HG03342 (cell line): ENCODE results near the gene SRL.
"Not testable (repeated sequence)": the region's sequence is repeated elsewhere in the genome, so short reads cannot be mapped to it uniquely, and the experiment has no call there.

ENCODE experiments used
- ATAC-seq: cut with Tn5 transposase; IDR thresholded peaks from one replicate; pipeline ENCODE4 v1.9.1; 2021; ENCODE audit warnings: mild to moderate bottlenecking, moderate library complexity; ENCODE audit not compliant: unreplicated experiment

SRL gene

GRCh38 chr16:4175849-4176248, 66.0 kb downstream of the SRL start:
- no peak for ATAC-seq

GRCh38 chr16:4172070-4172469, 69.8 kb downstream of the SRL start:
- ATAC-seq, result no peak

DNA sequence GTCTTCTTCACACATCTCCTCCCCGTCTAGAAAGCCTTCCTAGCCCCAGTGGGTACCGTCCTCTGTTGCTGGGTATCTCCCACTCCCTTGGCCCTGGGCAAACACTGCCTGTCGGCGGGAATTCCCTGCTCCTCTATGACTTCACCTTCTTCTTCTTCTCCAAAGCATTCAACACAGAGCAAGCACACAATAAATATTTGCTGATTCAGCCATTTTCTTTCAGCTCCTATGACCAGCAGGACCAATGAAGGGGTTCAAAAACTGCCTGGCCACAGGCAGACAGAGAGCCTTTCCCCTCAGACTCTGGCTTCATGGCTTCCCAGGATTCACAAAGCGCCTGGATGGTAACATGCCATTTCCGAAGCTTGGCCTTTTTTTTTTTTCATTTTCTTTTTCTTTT, 72.5 kb downstream of the SRL start:
- ATAC-seq, result no peak

DNA sequence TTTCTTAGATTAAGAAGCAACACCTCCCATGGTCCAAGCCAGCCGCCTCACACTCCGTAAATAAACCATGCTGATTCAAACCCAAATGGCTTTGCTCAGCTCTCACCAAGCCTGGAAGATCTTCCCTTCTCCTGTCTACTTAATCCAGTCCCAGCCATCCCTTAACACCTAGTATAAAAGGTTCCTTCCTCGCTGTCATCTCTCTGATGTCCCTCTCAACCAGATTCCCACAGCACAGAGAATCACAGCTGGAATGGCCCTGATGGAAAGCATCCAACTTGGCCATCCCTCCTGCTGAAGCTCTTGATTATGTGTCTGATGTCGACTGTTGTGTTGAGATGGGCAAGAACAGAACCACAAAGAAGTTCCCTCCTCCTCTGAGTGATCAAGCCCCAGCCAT, 75.1 kb downstream of the SRL start:
- no peak for ATAC-seq

DNA sequence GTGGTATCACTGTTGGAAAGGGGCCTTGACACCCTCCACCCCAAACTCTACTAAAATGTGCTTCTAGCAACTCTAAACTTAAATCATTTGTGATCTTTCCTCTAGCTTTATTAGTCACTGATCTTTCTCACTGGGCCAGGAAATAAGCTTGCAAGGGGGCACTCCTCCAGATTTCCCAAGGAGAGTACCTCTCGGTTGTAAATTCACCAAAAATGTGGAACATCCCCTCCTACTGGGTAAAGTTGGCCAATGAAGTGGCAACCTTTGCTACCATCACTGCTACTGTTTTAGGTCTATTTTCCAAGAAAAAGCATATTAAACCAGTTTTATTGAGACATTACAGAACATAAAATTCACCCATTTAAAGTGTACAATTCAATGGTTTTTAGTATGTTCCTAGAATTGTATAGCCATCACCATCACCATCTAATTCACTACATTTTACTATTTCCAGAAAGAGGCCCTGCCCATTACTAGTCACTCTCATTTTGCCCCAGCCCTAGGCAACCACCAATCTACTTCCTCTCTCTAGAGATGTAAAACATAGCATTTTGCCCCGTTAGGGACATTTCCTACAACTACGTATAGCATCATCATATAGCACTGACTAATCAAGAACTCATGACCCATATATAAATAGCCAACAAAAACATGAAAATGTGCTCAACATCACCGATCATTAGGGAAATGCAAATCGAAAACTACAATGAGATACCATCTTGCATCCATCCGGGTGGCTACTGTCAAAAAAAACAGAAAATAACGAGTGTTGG, 81.0 kb downstream of the SRL start:
- ATAC-seq, result no peak

DNA sequence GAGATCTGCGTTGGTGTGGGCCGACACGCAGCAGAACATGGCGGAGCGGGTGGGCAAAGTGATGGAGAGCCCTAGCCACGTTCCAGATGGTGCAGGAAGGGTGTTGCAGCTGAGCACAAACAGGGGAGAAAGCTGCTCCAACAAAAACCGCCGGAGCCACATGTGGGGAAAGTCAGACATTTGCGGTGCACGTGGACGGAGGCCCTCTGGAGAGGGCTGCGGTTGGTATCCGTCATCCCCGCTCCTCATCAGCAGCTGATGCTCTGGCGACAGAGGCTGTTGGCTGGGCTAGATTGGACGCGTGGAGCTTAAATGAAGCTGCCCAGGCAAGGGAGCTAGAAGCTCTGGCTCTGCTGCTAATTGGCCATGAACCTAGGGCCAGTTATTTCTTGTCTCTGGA, 82.2 kb downstream of the SRL start:
- no peak for ATAC-seq

- ATAC-seq, result no peak
These were observed 83.5 kb downstream of the SRL start for GRCh38 chr16:4158143-4159093.

DNA sequence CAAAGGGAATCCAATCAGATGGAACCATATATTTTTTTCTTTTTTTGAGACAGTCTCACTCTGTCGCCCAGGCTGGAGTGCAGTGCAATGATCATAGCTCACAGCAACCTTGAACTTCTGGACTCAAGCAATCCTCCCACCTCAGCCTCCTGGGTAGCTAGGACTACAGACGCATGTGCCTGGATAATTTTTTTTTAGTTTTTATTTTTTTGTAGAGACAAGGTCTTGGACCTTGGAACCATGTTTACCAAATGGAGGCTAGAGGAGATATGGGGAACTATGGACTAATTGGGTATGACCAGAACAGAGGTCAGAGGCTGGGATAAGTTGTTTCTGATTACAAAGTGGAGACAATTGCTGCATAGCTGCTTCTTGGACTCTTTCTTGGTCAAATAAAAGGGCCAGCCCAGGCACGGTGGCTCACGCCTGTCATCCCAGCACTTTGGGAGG, 84.5 kb downstream of the SRL start:
- no peak for ATAC-seq

DNA sequence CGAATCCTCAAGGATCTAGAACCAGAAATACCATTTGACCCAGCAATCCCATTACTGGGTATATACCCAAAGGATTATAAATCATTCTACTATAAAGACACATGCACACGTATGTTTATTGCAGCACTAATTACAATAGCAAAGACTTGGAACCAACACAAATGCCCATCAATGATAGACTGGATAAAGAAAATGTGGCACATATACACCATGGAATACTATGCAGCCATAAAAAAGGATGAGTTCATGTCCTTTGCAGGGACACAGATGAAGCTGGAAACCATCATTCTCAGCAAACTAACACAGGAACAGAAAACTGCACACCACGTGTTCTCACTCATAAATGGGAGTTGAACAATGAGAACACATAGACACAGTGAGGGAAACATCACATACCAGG, 85.4 kb downstream of the SRL start:
- not testable (repeated sequence) for ATAC-seq

- not testable (repeated sequence) for ATAC-seq
These were observed 88.5 kb downstream of the SRL start for GRCh38 chr16:4153364-4153763.

GRCh38 chr16:4152267-4152666, 89.6 kb downstream of the SRL start:
- no peak for ATAC-seq

DNA sequence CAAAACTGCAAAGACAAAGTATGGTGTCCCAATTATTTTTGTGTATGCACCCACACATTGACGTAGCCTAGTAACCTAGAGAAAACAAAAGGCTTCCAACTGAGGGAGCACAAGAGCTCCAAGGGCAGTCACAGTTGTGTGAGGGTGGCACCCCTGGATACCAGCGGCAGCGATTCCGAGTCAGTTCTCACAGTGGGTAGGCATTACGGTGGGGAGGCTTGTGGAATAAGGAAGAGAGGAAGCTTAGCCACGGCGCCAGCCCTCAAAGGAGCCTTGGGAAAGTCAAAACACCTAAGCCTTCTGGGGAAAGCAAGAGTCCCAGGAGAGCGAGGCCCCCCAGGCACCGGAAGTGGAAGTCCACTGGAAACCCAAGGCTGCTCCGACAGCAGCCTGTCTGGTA, 94.6 kb downstream of the SRL start:
- ATAC-seq, result no peak

DNA sequence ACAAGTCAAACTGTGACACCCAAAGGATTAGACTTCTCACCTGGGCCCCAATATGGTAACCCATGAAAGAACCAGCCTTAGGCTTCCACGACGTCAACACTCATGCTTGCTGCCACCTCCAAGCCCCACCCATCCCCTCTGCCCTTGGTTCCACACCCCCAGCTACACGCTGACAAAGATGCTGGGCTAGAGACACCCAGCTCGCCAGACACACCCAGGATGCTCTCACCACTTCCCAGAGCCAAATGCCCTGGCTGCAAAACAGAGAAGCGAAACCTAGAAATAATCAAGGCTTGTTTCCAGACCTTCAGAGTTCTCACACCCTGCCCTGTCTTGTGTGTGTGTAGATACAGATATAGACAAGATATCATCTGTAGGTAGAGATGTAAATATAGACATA, 99.6 kb downstream of the SRL start:
- no peak for ATAC-seq

DNA sequence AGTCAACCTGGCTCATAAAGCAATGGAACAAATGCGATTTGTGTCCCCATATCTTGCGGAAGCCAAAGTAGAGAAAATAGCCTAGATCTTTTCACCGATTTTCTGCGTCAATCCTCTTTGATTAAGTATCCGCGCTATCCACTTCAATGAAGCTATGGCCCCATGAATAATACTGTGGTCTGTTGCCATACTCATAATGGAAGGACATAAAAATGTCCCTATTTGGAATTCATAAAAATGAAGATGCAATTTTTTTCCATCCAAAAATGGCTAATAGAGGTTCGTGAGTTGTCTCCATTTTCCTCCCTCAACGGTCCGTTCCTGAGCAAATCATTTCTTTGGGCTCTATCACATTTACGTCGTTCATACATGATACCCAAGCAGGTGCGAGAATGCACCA, 100.3 kb downstream of the SRL start:
- no peak for ATAC-seq

GRCh38 chr16:4140652-4141051, 101.2 kb downstream of the SRL start:
- ATAC-seq, result no peak

GRCh38 chr16:4139968-4140367, 101.9 kb downstream of the SRL start:
- ATAC-seq, result no peak
